ENCODE measurements around the gene ZNF763.
"Not testable (repeated sequence)": the region's sequence is repeated elsewhere in the genome, so short reads cannot be mapped to it uniquely, and the experiment has no call there.

ZNF763 gene

GRCh38 chr19:11964858-11965645 lies at the start of gene ZNF763:
TSS of gene ZNF763 (plus strand) at chr19:11965040. CDS start at chr19:11965209, 169 bp downstream.
- peak within 1 kb of the TSS; percentile 62 for H3K4me3 ChIP-seq (ENCODE audit: low read depth, low read length)
- no peak within 1 kb of the TSS for H3K27ac ChIP-seq (ENCODE audit: low read depth, low read length)
- H3K9ac ChIP-seq (ENCODE audit: low read length): no peak within 1 kb of the TSS
- H3K27me3 ChIP-seq (ENCODE audit: control insufficient read depth, insufficient read depth, low read length): no peaks in the 10 kb centered on the region; the same call in 1 of the 2 replicates
- H3K36me3 ChIP-seq (ENCODE audit: control insufficient read depth, insufficient read depth, low read length): no peaks in the 10 kb centered on the region
- H3K4me1 ChIP-seq (ENCODE audit: control insufficient read depth, insufficient read depth, low read length): no peaks in the 10 kb centered on the region; the same call in 1 of the 2 replicates
- H3K9me3 ChIP-seq (ENCODE audit: control insufficient read depth, insufficient read depth, low read depth, low read length): peaks cover 39% of the 10 kb centered on the region

- Histone ChIP-seq H3K4me3 (ENCODE audit: low read depth, low read length) (no peak overlapping the region), H3K27ac (ENCODE audit: low read depth, low read length) (no peak overlapping the region), H3K9ac (ENCODE audit: low read length) (no peak overlapping the region), H3K9me3 (ENCODE audit: control insufficient read depth, insufficient read depth, low read depth, low read length) (peaks cover 43% of the 10 kb centered on the region), H3K4me1 (ENCODE audit: control insufficient read depth, insufficient read depth, low read length) (peaks cover 3% of the 10 kb centered on the region; the same call in 1 of the 2 replicates), H3K36me3 (ENCODE audit: control insufficient read depth, insufficient read depth, low read length) (no peaks in the 10 kb centered on the region), H3K27me3 (ENCODE audit: control insufficient read depth, insufficient read depth, low read length) (no peaks in the 10 kb centered on the region)
These were observed 42.9 kb upstream of the ZNF763 start for GRCh38 chr19:11921852-11922495.

- peak within 1 kb of the TSS; percentile 65; the same call in 1 of the 2 replicates for H3K4me3 ChIP-seq (ENCODE audit: low read depth, low read length)
- H3K4me1 ChIP-seq (ENCODE audit: control insufficient read depth, insufficient read depth, low read length): peaks cover 3% of the 10 kb centered on the region; the same call in 1 of the 2 replicates
- H3K36me3 ChIP-seq (ENCODE audit: control insufficient read depth, insufficient read depth, low read length): no peaks in the 10 kb centered on the region
- peaks cover 40% of the 10 kb centered on the region; the same call in 1 of the 2 replicates for H3K9me3 ChIP-seq (ENCODE audit: control insufficient read depth, insufficient read depth, low read depth, low read length)
- no peak within 1 kb of the TSS for H3K9ac ChIP-seq (ENCODE audit: low read length)
- H3K27ac ChIP-seq (ENCODE audit: low read depth, low read length): peak within 1 kb of the TSS; percentile 22; the same call in 1 of the 2 replicates
- H3K27me3 ChIP-seq (ENCODE audit: control insufficient read depth, insufficient read depth, low read length): no peaks in the 10 kb centered on the region
These were observed 39.8 kb upstream of the ZNF763 start, which contains the start of gene ZNF700 for GRCh38 chr19:11924886-11925650. TSS of gene ZNF700 (plus strand) at chr19:11925107. CDS start at chr19:11925211, 104 bp downstream.

GRCh38 chr19:11925651-11926187 lies 39.1 kb upstream of the ZNF763 start:
- H3K4me3 ChIP-seq (ENCODE audit: low read depth, low read length): peak overlapping the region; percentile 65; the same call in 1 of the 2 replicates
- H3K4me1 ChIP-seq (ENCODE audit: control insufficient read depth, insufficient read depth, low read length); H3K36me3 ChIP-seq (ENCODE audit: control insufficient read depth, insufficient read depth, low read length); H3K9ac ChIP-seq (ENCODE audit: low read length); H3K27me3 ChIP-seq (ENCODE audit: control insufficient read depth, insufficient read depth, low read length): not testable (repeated sequence)
- peak overlapping the region; percentile 22; the same call in 1 of the 2 replicates for H3K27ac ChIP-seq (ENCODE audit: low read depth, low read length)
- peaks cover 37% of the 10 kb centered on the region; the same call in 1 of the 2 replicates for H3K9me3 ChIP-seq (ENCODE audit: control insufficient read depth, insufficient read depth, low read depth, low read length)

GRCh38 chr19:11927227-11927626 lies 37.6 kb upstream of the ZNF763 start:
- peaks cover 43% of the 10 kb centered on the region for H3K9me3 ChIP-seq (ENCODE audit: control insufficient read depth, insufficient read depth, low read depth, low read length)
- no peaks in the 10 kb centered on the region for H3K27me3 ChIP-seq (ENCODE audit: control insufficient read depth, insufficient read depth, low read length)
- no peaks in the 10 kb centered on the region for H3K36me3 ChIP-seq (ENCODE audit: control insufficient read depth, insufficient read depth, low read length)
- no peak overlapping the region for H3K9ac ChIP-seq (ENCODE audit: low read length)
- no peak overlapping the region for H3K4me3 ChIP-seq (ENCODE audit: low read depth, low read length)
- peaks cover 3% of the 10 kb centered on the region; the same call in 1 of the 2 replicates for H3K4me1 ChIP-seq (ENCODE audit: control insufficient read depth, insufficient read depth, low read length)
- no peak overlapping the region for H3K27ac ChIP-seq (ENCODE audit: low read depth, low read length)

- H3K27ac ChIP-seq (ENCODE audit: low read depth, low read length): no peak overlapping the region
- H3K9ac ChIP-seq (ENCODE audit: low read length): no peak overlapping the region
- H3K4me1 ChIP-seq (ENCODE audit: control insufficient read depth, insufficient read depth, low read length): no peaks in the 10 kb centered on the region
- H3K4me3 ChIP-seq (ENCODE audit: low read depth, low read length): no peak overlapping the region
- no peaks in the 10 kb centered on the region for H3K27me3 ChIP-seq (ENCODE audit: control insufficient read depth, insufficient read depth, low read length)
- H3K36me3 ChIP-seq (ENCODE audit: control insufficient read depth, insufficient read depth, low read length): no peaks in the 10 kb centered on the region; the same call in 1 of the 2 replicates
- H3K9me3 ChIP-seq (ENCODE audit: control insufficient read depth, insufficient read depth, low read depth, low read length): peaks cover 57% of the 10 kb centered on the region
These were observed 33.8 kb upstream of the ZNF763 start for GRCh38 chr19:11931051-11931450.

GRCh38 chr19:11931513-11931912 lies 33.3 kb upstream of the ZNF763 start:
- Histone ChIP-seq H3K27ac (ENCODE audit: low read depth, low read length) (no peak overlapping the region), H3K4me3 (ENCODE audit: low read depth, low read length) (no peak overlapping the region), H3K9ac (ENCODE audit: low read length) (no peak overlapping the region), H3K4me1 (ENCODE audit: control insufficient read depth, insufficient read depth, low read length) (no peaks in the 10 kb centered on the region), H3K36me3 (ENCODE audit: control insufficient read depth, insufficient read depth, low read length) (no peaks in the 10 kb centered on the region; the same call in 1 of the 2 replicates), H3K9me3 (ENCODE audit: control insufficient read depth, insufficient read depth, low read depth, low read length) (peaks cover 57% of the 10 kb centered on the region), H3K27me3 (ENCODE audit: control insufficient read depth, insufficient read depth, low read length) (no peaks in the 10 kb centered on the region)

- not testable (repeated sequence) for H3K4me3 ChIP-seq (ENCODE audit: low read depth, low read length); H3K27ac ChIP-seq (ENCODE audit: low read depth, low read length); H3K36me3 ChIP-seq (ENCODE audit: control insufficient read depth, insufficient read depth, low read length); H3K4me1 ChIP-seq (ENCODE audit: control insufficient read depth, insufficient read depth, low read length); H3K9ac ChIP-seq (ENCODE audit: low read length); H3K27me3 ChIP-seq (ENCODE audit: control insufficient read depth, insufficient read depth, low read length)
- peaks cover 59% of the 10 kb centered on the region for H3K9me3 ChIP-seq (ENCODE audit: control insufficient read depth, insufficient read depth, low read depth, low read length)
These were observed 29.0 kb upstream of the ZNF763 start for GRCh38 chr19:11935829-11936228.

GRCh38 chr19:11938383-11938782 lies 26.5 kb upstream of the ZNF763 start:
- not testable (repeated sequence) for H3K27me3 ChIP-seq (ENCODE audit: control insufficient read depth, insufficient read depth, low read length); H3K36me3 ChIP-seq (ENCODE audit: control insufficient read depth, insufficient read depth, low read length); H3K4me3 ChIP-seq (ENCODE audit: low read depth, low read length); H3K9ac ChIP-seq (ENCODE audit: low read length); H3K27ac ChIP-seq (ENCODE audit: low read depth, low read length); H3K4me1 ChIP-seq (ENCODE audit: control insufficient read depth, insufficient read depth, low read length)
- H3K9me3 ChIP-seq (ENCODE audit: control insufficient read depth, insufficient read depth, low read depth, low read length): peaks cover 58% of the 10 kb centered on the region

GRCh38 chr19:11941361-11941887 lies 23.4 kb upstream of the ZNF763 start:
- H3K27me3 ChIP-seq (ENCODE audit: control insufficient read depth, insufficient read depth, low read length); H3K36me3 ChIP-seq (ENCODE audit: control insufficient read depth, insufficient read depth, low read length); H3K9ac ChIP-seq (ENCODE audit: low read length); H3K27ac ChIP-seq (ENCODE audit: low read depth, low read length); H3K4me1 ChIP-seq (ENCODE audit: control insufficient read depth, insufficient read depth, low read length); H3K4me3 ChIP-seq (ENCODE audit: low read depth, low read length): not testable (repeated sequence)
- peaks cover 70% of the 10 kb centered on the region for H3K9me3 ChIP-seq (ENCODE audit: control insufficient read depth, insufficient read depth, low read depth, low read length)
